ENCODE results near the gene CAD.
"Not testable (repeated sequence)": the region's sequence is repeated elsewhere in the genome, so short reads cannot be mapped to it uniquely, and the experiment has no call there.

CAD gene

DNA sequence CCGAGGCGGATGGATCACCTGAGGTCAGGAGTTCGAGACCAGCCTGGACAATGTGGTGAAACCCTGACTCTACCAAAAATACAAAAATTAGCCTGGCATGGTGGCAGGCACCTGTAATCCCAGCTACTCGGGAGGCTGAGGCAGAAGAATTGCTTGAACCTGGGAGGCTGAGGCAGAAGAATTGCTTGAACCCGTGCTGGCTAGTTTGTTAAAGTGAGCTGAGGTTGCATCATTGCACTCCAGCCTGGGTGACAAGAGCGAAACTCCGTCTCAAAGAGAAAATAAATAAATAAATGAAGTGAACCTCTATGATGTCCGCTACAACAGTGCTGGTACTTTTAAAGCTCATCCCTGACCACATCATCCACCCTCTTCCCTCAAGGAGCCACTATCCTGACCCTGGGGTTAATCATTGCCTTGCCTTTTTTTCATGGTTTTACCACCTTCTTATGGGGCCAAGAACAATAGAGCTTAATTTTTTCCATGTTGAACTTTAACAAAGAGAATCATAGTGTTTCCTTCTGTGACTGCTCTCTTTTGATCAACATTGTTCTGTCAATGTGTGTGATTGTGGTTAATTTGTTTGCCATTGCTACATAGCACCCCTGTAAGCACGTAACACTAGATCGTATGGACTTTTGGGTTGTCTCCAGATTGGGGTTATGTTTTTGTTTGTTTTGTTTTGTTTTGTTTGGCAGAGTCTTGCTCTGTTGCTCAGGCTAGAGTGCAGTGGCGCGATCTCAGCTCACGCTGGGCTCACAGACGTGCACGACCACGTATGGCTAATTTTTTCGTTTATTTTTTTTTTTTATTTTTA, 22.4 kb upstream of the CAD start:
- H3K4me3 ChIP-seq = no peak overlapping the region
- intact Hi-C loops (cut with DNase I; ENCODE audit: low total_unique reads) = loop anchor here (5.0 kb wide), 1 partner anchor 97 kb away; no protein-coding TSS in a partner anchor
- H3K27ac ChIP-seq = no peak overlapping the region
- peaks cover 0 to 17% of the 10 kb centered on the region in 2 donors for H3K27me3 ChIP-seq
- TF ChIP-seq, protein P1, sequence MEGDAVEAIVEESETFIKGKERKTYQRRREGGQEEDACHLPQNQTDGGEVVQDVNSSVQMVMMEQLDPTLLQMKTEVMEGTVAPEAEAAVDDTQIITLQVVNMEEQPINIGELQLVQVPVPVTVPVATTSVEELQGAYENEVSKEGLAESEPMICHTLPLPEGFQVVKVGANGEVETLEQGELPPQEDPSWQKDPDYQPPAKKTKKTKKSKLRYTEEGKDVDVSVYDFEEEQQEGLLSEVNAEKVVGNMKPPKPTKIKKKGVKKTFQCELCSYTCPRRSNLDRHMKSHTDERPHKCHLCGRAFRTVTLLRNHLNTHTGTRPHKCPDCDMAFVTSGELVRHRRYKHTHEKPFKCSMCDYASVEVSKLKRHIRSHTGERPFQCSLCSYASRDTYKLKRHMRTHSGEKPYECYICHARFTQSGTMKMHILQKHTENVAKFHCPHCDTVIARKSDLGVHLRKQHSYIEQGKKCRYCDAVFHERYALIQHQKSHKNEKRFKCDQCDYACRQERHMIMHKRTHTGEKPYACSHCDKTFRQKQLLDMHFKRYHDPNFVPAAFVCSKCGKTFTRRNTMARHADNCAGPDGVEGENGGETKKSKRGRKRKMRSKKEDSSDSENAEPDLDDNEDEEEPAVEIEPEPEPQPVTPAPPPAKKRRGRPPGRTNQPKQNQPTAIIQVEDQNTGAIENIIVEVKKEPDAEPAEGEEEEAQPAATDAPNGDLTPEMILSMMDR (IDR thresholded peaks at IDR 0.05) = no peak
- no peaks in the 10 kb centered on the region for H3K4me1 ChIP-seq
- H3K9me3 ChIP-seq = no peaks in the 10 kb centered on the region
- peaks cover 0 to 6% (median 0%) of the 10 kb centered on the region in 3 donors for H3K36me3 ChIP-seq
- DNase-seq = no peak

DNA sequence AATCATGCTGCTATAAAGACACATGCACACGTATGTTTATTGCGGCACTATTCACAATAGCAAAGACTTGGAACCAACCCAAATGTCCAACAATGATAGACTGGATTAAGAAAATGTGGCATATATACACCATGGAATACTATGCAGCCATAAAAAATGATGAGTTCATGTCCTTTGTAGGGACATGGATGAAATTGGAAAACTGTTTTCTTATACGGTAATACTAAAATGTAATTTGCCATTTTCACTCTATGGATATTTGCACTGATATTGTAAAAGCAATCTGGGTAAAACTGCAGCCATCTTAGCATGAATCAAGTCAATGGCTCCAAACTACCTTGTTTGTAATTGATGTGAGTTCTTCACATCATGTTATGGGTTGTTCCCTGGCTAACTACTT, 21.4 kb upstream of the CAD start:
- Histone ChIP-seq H3K27me3 (peaks cover 0 to 17% of the 10 kb centered on the region in 2 donors), H3K36me3 (peaks cover 7 to 17% (median 9%) of the 10 kb centered on the region in 3 donors)
- H3K27ac ChIP-seq; H3K9me3 ChIP-seq; H3K4me1 ChIP-seq; intact Hi-C loops (cut with DNase I; ENCODE audit: low total_unique reads); H3K4me3 ChIP-seq; DNase-seq: not testable (repeated sequence)

- H3K4me1 ChIP-seq; H3K27me3 ChIP-seq; H3K27ac ChIP-seq; DNase-seq; intact Hi-C loops (cut with DNase I; ENCODE audit: low total_unique reads); H3K4me3 ChIP-seq; H3K9me3 ChIP-seq: not testable (repeated sequence)
- peaks cover 13 to 39% (median 27%) of the 10 kb centered on the region in 3 donors for H3K36me3 ChIP-seq
Observed at GRCh38 chr2:27198068-27198467, 19.1 kb upstream of the CAD start.

- Histone ChIP-seq H3K36me3 (peaks cover 18 to 45% (median 33%) of the 10 kb centered on the region in 3 donors), H3K27ac (no peak overlapping the region), H3K4me1 (no peaks in the 10 kb centered on the region), H3K4me3 (no peak overlapping the region), H3K9me3 (no peaks in the 10 kb centered on the region), H3K27me3 (peaks cover 0 to 6% of the 10 kb centered on the region in 2 donors)
- no peak for DNase-seq
- TF ChIP-seq, protein P1 (IDR thresholded peaks at IDR 0.05) = no peak
- intact Hi-C loops (cut with DNase I; ENCODE audit: low total_unique reads) = no loop called here
Observed at GRCh38 chr2:27198627-27199026, 18.5 kb upstream of the CAD start.

DNA sequence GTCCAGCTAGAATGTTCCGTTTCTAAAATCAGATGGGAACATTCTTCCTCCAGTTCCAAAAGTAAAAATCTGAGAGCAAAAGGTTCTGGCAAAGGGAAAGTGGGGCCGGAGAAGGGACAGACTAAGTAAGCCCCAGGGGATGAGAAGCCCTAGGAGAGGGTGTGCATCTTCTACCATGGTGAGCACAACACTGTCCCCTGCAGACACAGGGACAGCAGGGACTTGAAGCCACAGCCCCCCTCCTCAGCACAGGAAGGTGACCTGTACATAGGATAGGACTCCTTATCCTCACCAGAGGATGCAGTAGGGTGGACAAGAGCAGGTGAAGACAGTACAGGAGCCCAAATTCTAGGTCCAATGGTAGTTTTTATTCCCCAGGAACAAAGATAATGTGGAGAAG, 17.9 kb upstream of the CAD start:
- intact Hi-C loops (cut with DNase I; ENCODE audit: low total_unique reads) = no loop called here
- no peak for DNase-seq
- H3K36me3 ChIP-seq = peaks cover 24 to 51% (median 39%) of the 10 kb centered on the region in 3 donors
- TF ChIP-seq, protein P1 (IDR thresholded peaks at IDR 0.05) = no peak
- H3K27me3 ChIP-seq = peaks cover 0 to 6% of the 10 kb centered on the region in 2 donors
- no peak overlapping the region for H3K4me3 ChIP-seq
- no peaks in the 10 kb centered on the region for H3K9me3 ChIP-seq
- no peaks in the 10 kb centered on the region for H3K4me1 ChIP-seq
- H3K27ac ChIP-seq = no peak overlapping the region

GRCh38 chr2:27201675-27202074, 15.5 kb upstream of the CAD start:
- TF ChIP-seq, protein P1 (IDR thresholded peaks at IDR 0.05) = no peak
- Histone ChIP-seq H3K4me1 (no peaks in the 10 kb centered on the region), H3K4me3 (no peak overlapping the region), H3K36me3 (peaks cover 39 to 76% (median 53%) of the 10 kb centered on the region in 3 donors), H3K9me3 (no peaks in the 10 kb centered on the region), H3K27me3 (no peaks in the 10 kb centered on the region), H3K27ac (no peak overlapping the region)
- intact Hi-C loops (cut with DNase I; ENCODE audit: low total_unique reads) = no loop called here
- DNase-seq = no peak
